Frontal cortex (tissue), 4 donors: ENCODE measurements around the gene ABHD14A. TPM values are rescaled to one million over a fixed set of nuclear protein-coding genes. Genes with fewer than 3 reads are reported as not detected.
"Not testable (repeated sequence)": the region's sequence is repeated elsewhere in the genome, so short reads cannot be mapped to it uniquely, and the experiment has no call there.

Source experiments
- DNase-seq, 2 donors: peaks; one replicate each; pipeline ENCODE4 v3.0.0; 2012; ENCODE audit warnings: low spot score in 2 of 2
- FAIRE-seq: peaks from 2 replicates; lab custom pipeline; 2012; peaks lifted over from hg19 to GRCh38; lab: Jason Lieb, UNC
- total RNA-seq: library from RNA; depleted of rRNA; stranded (reverse); fragments of >200 nt; gene quantifications from one replicate; pipeline ENCODE4 v1.2.3, GENCODE V29; 2014
- donor health status: control.
- donor health status: control.
- donor health status: control.

The ABHD14A gene
- 22.8 TPM for total RNA-seq

DNA sequence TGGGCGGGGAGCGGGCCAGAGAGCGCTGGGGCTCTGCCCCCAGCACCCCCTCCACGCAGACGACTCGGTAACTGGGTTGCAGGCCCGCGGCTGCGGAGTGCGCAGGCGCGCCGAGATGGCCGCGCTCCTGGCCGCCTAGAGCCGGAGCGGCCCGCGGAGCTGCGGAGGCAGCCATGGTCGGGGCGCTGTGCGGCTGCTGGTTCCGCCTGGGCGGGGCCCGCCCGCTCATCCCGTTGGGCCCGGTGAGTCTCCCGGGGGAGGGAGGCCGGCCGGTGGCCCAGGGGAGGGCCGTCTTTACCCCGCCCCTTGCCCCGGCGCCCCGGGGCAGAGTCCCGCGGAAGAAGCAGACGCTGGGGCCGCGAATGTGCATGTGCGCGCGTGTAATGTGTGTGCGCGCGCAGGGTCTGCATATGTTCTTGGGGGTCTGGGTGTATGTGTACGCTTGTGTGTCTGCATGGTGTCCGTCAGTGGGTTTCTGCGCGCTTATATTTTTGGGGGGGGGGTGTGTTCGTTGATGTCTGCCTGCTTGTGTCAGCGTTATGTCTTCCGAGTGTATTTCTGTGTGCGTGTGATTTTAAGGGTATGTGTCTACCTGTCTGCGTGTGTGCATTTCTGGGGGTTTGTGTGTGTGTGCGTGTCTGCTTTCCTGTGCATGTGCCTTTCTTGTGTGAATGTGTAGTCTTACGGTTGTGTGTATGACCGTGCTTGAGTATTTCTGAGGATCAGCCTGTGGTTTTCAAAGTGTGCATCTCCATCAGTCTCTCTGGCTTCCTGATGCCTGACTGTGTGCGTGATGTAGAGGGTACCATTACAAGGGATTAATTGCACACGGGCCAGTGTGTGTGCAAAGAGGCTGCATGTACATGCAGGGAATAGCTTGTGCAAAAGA lies at the start of gene ABHD14A:
Gene ABHD14A, plus strand, starts transcription at position 102 of the 889 bp plus-strand sequence. Its CDS starts 72 bp downstream, at position 174.
- FAIRE-seq: no peak

DNA sequence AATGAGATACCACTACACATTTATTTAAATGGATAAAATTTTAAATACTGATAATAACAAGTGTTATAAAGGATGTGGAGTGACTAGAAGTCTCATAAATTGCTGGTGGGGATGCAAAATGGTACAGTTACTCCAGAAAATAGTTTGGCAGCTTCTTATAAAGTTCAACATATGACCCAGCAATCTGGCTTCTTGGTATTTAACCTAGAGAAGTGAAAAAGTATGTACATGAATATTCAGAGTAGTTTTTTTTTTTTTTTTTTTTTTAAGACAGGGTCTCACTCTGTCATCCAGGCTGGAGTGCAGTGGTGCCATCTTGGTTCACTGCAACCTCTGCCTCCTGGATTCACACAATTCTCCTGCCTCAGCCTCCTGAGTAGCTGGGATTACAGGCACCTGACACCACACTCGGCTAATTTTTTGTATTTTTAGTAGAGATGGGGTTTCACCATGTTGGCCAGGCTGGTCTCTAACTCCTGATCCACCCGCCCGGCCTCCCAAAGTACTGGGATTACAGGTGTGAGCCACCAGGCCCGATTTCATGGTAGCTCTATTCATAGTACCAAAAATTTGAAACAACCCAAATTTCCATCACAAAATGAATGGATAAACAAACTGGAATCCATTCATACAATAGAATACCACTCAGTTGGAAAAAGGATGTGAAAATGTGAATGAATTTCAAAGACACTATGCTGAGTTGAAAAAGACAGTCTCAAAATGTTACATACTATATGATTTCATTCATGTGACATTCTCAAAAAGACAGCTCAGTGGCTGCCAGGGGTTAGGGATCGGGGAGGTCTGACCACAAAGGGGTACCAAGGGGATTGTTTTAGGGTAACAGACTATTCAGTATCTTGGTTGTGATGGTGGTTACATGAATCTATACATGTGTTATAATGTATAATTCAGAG lies 47.5 kb upstream of the ABHD14A start:
- FAIRE-seq: no peak
- DNase-seq: no peak

More for the DNA sequence above, at the start of gene ABHD14A:
- peak; percentile 83 to 87 for DNase-seq

DNA sequence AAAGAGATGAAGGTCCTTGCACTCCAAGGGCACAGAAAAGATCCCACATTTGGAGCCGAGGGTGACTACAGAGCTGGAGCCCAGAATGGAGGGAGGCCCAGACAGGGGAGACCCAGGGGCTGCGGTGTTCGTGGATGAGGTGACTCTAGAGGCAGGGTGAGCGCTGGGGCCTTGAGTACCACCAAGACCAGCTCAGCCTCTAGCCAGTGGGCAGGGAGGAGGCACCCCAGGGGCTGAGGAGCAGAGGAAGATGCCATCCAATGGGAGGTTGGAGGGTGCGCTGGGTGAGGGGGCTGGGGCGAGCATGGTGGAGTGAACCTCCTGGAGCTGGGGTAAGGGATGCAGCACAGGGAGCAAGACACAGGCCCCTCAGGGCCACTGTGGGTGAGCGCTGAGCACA lies 46.4 kb upstream of the ABHD14A start:
- DNase-seq (no peak), FAIRE-seq (no peak)

DNA sequence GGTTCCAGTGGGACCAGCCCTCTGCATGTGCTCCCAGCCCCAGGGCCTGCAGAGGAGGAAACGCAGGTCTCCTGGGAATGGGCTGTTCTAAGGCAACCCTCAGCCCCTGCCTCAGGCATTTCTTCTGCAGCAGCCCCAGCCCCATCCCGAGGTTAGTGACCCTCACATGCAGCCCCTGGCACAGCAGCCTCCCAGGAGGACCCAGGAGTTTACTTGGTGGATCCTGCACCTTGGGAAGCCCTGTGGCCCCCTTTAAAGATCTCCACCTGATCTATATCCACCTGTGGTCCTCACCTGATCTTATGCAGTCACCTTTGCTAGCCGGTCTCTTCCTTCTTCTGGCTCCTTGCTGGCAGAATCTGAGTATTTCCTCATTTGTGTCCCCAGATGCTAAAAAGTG lies 45.9 kb upstream of the ABHD14A start:
- FAIRE-seq, DNase-seq: not testable (repeated sequence)

DNA sequence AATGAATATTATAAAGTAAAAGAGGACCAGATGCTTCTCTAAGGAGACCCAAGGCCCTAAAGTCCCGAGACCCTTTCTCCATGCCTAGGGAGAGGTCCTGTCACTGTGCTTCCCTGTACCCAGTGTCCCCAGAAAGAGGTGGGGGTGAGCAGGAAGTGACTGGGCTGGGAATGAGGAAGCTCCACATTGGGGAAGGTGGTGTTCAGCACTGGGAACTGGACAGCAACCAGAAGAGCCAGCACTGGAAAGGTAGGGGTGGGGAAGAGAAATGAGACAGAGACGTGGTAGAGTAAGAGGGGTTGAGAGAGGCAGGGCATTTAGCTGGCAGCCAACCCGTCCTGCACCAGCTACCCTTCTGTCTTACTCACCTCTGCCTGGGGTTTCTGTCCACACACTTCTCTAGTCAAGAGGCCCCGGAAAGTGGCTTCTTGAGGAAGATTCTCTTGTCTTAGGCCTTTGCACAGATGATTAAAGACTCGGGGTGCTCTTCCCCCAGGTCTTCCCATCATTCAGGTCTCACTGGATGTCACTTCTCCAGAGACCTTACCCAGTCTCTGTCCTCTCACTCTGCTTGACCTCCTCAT lies 45.4 kb upstream of the ABHD14A start:
- no peak for DNase-seq
- no peak for FAIRE-seq

DNA sequence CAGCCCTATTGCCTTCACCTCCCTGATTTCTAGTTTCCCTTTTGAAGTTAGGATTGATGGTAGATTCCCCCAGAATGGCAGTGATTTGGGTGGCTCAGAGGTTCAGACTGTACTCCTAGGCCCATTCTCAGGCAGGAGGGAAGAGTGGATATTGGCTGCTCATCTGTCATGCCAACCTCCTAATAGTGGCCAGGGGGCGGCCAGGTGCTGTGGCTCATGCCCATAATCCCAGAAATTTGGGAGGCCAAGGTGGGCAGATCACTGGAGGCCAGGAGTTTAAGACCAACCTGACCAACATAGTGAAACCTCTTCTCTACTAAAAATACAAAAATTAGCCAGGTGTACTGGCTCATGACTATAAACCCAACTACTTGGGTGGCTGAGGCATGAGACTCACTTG lies 44.4 kb upstream of the ABHD14A start:
- DNase-seq (no peak), FAIRE-seq (no peak)

DNA sequence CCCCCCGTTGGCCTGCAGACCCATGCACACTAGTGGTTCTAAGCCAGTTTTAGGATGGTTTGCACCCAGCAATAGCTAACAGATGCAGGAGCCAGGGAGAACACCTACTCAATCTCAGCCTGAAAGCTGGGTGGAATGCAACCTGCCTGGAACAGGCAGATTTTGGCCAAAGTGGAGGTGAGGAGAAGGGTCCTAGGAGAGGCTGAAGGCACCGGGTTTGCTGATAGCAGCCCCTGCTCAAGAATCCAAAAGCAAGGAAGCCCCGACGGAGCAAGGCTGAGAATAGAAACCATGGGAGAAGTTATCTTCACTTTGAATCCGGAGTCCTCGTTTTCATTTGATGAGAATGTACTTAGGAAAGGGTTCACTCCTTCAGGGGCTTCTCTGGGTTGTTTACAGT lies 43.1 kb upstream of the ABHD14A start:
- FAIRE-seq: no peak
- DNase-seq: no peak

DNA sequence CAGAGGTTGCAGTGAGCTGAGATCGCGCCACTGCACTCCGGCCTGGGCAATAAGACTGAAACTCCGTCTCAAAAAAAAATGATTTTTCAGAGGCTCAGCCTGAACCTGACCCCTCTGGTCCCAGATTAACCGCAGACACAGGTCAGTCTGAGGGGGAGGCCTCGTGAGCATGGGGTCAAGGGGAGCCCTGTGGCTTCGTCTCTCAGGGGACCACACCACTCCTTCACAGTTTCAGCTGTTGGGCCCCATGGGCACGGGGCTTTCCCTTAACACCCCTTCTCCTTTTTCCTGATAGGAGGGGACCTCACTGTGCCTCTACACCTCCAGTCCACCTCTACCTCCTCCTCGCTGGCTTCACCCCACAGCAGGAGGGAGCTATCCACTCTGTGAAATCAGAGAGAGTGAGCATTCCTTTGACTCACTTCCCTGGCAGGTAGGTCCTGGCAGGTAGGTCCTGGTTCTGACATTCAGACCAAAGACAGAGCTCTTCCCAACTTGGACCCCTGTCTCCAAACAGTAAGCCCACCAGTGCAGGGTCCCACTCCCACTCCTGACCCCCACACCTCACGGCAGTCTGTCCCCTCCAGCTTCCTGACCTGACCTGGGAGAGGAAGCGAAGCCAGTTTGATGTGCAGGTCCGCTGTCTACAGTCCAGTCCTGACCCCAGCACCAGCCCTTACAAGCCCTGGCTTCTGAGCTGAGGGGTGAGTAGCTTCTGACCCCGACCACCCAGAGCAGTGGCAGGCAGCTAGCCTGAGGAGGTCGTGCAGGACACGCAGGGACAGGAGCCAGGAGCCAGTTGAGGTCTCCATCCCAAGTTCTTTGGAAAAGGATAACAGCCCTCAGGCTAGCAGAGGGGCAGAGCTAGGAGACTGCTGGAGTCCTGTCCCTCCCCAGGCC lies 42.1 kb upstream of the ABHD14A start:
- DNase-seq: no peak

DNA sequence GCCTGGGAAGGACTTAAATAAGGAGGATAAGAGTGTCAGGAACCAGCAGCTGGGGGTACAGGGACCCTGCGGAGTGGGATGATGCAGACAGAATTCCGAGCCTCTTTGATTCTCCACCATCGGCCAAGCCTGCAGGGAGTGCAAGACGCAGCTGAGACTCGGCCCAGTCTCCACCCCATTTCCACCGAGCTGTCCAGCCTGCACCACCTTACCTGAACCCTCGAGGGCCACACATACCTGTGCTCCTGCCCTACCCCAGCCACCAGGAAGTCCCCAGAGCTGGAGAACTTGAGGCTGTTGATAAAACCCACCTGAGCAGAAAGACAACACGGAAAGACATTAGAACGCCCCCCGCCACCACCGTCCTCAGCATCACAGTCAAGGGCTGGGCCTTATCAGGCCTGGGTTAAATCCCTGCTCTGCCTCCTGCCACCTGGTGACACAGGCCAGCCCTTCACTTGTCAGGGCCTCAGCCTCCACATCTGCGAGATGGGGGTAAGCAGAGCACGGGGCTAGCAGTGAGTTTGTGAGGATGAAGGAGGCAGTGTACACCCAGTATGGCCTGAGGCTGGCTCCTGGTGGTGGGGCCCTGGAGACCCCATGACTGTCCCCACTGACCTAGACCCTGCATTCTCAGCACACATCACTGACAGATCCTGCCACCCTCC lies 41.3 kb upstream of the ABHD14A start:
- DNase-seq (no peak), FAIRE-seq (no peak)

More for the DNA sequence above, 42.1 kb upstream of the ABHD14A start:
- no peak for FAIRE-seq

DNA sequence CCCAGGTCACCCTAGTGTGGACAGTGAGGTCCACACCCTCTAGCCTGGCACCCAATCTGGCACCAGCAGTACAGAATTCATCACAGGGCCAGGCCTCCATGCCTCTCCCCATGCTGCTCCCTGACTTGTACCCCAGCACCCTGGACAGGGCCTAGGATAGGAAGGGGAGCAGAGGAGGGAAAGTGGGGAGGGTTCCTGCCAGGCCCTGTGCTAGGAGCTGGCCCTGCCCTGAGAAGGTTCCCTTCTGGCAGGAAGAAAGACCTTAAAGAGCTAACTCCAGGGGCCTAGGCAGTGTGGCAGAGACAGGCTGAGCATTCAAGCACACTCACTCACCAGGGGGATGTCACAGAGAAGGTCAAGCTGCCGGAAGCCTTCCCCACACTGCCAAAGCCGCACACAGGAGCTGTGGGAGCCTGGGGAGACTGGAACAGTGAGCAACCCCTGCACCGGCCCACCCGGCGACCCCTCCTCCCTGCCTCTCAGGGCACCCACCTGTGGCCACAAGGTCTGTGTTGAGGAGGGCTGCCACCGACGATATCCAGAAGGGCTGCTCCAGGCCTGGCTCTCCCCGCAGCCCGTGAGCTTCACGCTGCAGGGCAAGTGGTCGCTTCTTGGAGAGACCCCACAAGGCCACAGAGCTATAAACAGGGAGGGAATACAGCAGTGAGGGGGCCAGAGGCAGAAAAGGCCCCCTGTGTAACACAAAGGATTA lies 40.6 kb upstream of the ABHD14A start:
- no peak for FAIRE-seq

DNA sequence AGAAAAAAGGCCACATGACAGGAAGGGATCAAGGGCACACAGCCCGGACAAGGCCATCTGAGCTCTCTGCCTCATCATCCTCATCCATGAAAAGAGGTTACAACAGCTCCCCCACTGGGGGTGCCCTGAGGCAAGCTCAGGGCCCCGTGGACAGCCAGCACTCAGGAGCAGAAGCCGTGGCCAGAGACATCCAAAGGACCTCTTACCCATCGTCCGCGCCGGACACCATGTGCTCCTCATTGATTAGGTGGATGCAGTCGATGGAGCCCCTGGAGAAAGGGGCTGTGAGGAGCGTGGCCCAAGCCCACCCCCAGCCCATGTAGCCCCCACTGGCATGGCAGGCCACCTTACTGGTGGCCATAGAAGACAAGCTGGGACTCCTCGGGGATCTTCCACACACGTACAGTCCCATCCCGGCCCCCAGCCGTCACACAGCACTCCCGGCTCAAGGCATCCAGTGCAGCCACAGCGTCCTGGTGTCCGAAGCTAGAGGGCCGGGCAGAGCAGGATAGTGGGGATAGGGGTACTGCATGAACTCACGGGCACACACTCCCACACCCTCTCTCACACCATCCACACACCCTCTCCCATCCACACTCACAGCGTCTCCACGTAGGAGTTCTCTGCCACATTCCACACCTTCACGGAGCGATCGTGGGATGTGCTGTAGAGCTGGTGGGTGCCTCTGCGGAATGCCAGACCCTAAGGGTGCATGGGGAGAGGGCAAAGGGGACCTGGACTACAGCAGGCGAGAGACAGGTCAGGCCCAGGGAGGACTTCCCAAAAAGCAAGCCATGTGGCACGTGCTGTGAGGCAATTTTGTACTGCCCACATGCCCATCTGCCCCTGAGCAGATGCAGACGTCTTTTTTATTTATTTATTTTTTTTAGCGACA lies 39.6 kb upstream of the ABHD14A start:
- FAIRE-seq: no peak
- DNase-seq: no peak

More for the DNA sequence above, 40.6 kb upstream of the ABHD14A start:
- no peak for DNase-seq

DNA sequence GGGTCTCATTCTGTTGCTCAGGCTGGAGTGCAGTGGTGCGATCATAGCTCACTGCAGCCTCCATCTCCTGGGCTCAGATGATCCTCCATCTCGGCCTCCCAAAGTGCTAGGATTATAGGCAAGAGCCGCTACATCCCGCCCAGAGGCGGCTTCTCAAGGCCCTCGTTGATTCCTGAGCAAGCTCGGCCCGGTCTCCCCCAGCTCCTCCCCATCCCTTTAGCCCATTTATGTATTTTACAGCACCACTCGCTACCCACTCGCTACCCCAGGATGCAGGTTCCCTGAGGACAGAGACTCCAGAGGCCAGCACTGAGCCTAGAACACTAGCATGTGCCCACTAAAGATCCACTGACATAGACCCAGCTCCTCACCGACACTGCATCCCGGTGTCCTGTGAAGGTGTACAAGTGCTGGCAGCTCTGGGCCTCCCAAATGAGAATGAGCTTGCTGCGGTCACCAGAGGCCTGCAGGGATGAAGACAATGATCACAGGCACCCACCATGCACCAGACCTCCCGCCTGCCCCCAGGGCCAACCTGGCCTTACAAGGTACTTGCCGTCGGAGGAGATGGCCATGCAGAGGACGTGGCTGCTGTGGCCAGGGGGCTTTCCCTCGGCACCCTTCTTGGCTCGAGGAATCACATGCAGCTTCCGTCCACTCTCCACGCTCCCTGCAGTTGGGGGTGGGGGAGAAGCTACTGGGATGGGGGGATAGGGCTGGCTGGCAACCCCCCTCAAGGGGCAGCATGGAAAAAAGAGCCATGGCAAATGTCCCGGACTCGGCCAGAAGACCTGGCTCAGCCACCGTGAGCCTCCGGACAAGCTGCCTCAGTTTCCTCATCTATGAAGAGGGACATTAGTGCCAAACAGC lies 38.7 kb upstream of the ABHD14A start:
- FAIRE-seq (no peak), DNase-seq (no peak)

DNA sequence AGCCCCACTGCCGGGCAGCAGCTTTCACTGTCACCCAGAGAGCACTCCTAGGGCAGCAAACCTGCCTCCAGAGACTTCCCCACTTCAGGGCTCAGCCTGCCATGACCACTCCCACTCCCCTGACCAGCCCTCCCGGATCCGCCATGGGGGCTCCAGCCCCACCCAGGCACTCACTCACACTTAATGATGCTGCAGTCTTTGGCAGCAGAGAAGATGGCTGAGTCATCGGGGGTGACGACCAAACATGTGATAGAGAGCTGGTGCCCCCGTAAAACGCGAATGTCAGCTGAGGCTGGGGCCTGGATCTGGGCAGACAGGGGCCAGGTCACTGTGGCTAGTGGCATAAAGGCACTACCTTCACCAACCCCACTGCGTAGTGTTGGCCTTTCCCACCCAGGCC lies 37.9 kb upstream of the ABHD14A start:
- no peak for FAIRE-seq
- DNase-seq: no peak

DNA sequence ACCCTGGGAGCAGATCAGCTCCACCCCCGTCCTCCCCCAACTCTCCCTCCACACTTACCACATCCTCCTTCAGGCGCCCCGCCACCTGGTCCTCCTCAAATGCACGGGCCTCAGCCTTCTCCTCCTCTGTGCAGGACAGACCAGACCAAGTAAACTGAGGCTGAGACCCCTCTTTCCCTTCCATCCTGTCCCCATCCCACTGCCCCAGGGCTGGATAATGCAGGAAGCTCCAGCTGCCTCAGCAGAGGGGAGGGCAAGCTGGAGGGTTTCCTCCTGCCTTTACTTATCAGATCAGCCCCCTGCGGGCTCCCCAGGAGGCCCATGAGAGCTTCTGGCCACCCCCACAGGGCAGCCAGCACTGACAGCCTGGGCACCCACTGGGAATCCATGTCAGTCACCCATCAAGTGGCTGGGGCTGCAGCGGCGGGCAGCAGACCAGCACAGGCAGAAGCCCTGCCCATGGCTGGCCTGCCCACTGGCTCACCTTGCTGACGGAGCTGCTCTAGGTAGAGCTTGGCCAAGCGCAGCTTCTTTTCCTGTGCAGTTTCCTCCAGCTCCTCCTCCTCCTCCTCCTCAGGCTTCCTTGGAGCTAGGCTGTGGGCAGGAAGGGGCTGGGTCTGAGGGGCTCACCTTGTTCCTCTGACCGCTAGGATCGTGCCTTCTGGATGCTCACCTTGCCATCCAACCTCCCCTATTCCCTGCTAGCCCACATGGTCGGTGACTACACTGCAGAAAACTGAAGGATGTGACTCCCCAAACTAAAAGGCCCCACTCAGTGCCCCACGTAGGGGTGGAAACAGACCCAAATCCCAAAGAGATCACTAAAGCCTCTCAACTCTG lies 37.0 kb upstream of the ABHD14A start:
- no peak for FAIRE-seq
- no peak for DNase-seq

DNA sequence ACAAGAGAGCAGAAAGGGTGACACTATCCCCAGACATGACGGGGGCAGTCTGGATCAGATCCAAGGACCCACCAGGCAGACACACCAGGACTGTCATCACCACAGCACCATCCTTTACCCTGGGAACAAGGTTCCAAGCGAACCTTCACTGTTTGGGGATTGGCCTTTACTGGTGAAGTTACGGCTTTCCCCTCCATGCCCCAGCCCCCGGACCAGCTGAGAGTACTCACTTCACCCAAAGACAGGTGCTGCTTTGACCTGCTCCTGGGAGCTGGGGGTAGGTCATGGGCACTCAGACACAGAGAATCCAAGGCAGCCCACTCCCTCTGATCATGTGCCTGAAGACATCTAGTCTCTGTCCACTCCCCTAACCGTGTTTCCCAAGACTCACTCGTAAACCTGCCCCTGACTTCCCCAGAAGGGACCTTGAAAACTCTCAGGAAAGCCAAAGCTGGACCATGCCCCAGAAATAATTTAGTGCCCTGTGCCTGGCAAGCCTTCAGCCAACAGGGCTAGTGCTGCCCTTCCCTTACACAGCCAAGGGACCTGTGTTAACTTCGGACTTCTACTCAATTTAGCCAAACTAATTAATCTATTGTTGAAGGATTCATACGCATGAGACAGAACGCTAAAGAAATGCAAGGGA lies 36.0 kb upstream of the ABHD14A start:
- no peak for DNase-seq
- FAIRE-seq: no peak
